Neural cell (in vitro differentiated cells): ENCODE data around the gene MAML3. TPM values are rescaled to one million over a fixed set of nuclear protein-coding genes. Genes with fewer than 3 reads are reported as not detected.

ENCODE experiments used
- H2AFZ ChIP-seq: fragments of 200-600, 300-800 bp; sonication (generic), shearing (Covaris generic); 2 replicates; pipeline ENCODE4 v1.6.0; 2014; ENCODE audit warnings: low read depth, mild to moderate bottlenecking, antibody characterized with exemption, low read length, moderate library complexity
- H3F3A ChIP-seq: fragments of 200-600 bp; shearing (Covaris generic); 2 replicates; pipeline ENCODE4 v1.6.1; 2016; ENCODE audit warnings: mild to moderate bottlenecking, moderate library complexity, mixed read lengths, antibody characterized with exemption, low read length; ENCODE audit not compliant: insufficient read depth, poor library complexity, severe bottlenecking
- H3K27ac ChIP-seq: fragments of 200-600, 300-800 bp; sonication (generic), shearing (Covaris generic); 2 replicates; pipeline ENCODE4 v1.5.1; 2014; ENCODE audit warnings: mild to moderate bottlenecking, low read length, moderate library complexity
- H3K27me3 ChIP-seq: fragments of 300-800, 200-600 bp; sonication (generic), shearing (Covaris generic); 2 replicates; pipeline ENCODE4 v1.6.0; 2014; ENCODE audit warnings: mild to moderate bottlenecking, low read depth, low read length, moderate library complexity; ENCODE audit not compliant: insufficient read depth
- H3K36me3 ChIP-seq: fragments of 300-800, 200-600 bp; sonication (generic), shearing (Covaris generic); 2 replicates; pipeline ENCODE4 v1.5.1; 2014; ENCODE audit warnings: mild to moderate bottlenecking, antibody characterized with exemption, low read length, moderate library complexity; ENCODE audit not compliant: insufficient read depth
- H3K4me2 ChIP-seq: fragments of 300-800, 200-600 bp; sonication (generic), shearing (Covaris generic); 2 replicates; pipeline ENCODE4 v1.6.0; 2014; ENCODE audit warnings: mild to moderate bottlenecking, low read length
- H3K4me3 ChIP-seq: fragments of 300-800, 200-600 bp; sonication (generic), shearing (Covaris generic); 2 replicates; pipeline ENCODE4 v1.5.1; 2014; ENCODE audit warnings: mild to moderate bottlenecking, low read length, moderate library complexity
- H3K79me2 ChIP-seq: fragments of 200-600 bp; shearing (Covaris generic); replicated peaks from 2 replicates; pipeline ENCODE4 v1.6.0; 2014; ENCODE audit warnings: mild to moderate bottlenecking, low read length, moderate library complexity; ENCODE audit not compliant: insufficient read depth
- H3K9ac ChIP-seq: fragments of 300-800, 200-600 bp; sonication (generic), shearing (Covaris generic); 2 replicates; pipeline ENCODE4 v1.6.1; 2016; ENCODE audit warnings: mild to moderate bottlenecking, low read length, mixed read lengths
- H3K9me2 ChIP-seq: fragments of 200-600 bp; shearing (Covaris generic); 2 replicates; pipeline ENCODE4 v1.6.1; 2016; ENCODE audit warnings: mild to moderate bottlenecking, low read length, mixed read lengths; ENCODE audit not compliant: insufficient read depth
- H3K9me3 ChIP-seq: fragments of 200-600, 300-800 bp; sonication (generic), shearing (Covaris generic); 2 replicates; pipeline ENCODE4 v1.6.1; 2016; ENCODE audit warnings: mild to moderate bottlenecking, mixed run types, low read length, moderate library complexity, mixed read lengths
- H4K20me1 ChIP-seq: fragments of 200-600 bp; shearing (Covaris generic); 2 replicates; pipeline ENCODE4 v1.6.1; 2016; ENCODE audit warnings: mild to moderate bottlenecking, mixed run types; ENCODE audit not compliant: insufficient read depth
- EP300 ChIP-seq: fragments of 450-650 bp; conservative IDR thresholded peaks from 2 replicates; pipeline ENCODE4 v1.6.1; 2014; ENCODE audit warnings: antibody characterized with exemption, mild to moderate bottlenecking, moderate library complexity; ENCODE audit not compliant: poor library complexity, severe bottlenecking
- EZH2 ChIP-seq: fragments of 200-600, 300-800 bp; shearing (Covaris generic), sonication (generic); IDR thresholded peaks from 2 replicates; pipeline ENCODE4 v1.6.1; 2014; ENCODE audit warnings: antibody characterized with exemption, low read length, borderline replicate concordance, mild to moderate bottlenecking; ENCODE audit not compliant: insufficient read depth, poor library complexity, severe bottlenecking
- MXI1 ChIP-seq: fragments of 450-650 bp; conservative IDR thresholded peaks from 2 replicates; pipeline ENCODE4 v1.6.1; 2014; ENCODE audit warnings: antibody characterized with exemption, mild to moderate bottlenecking; ENCODE audit not compliant: poor library complexity, severe bottlenecking
- POLR2AphosphoS5 ChIP-seq: IDR thresholded peaks from 2 replicates; pipeline ENCODE4 v1.6.1; 2012
- RAD21 ChIP-seq: fragments of 450-650 bp; conservative IDR thresholded peaks from 2 replicates; pipeline ENCODE4 v1.6.1; 2014; ENCODE audit warnings: antibody characterized with exemption, mild to moderate bottlenecking, moderate library complexity
- REST ChIP-seq: IDR thresholded peaks from 2 replicates; pipeline ENCODE4 v1.6.1; 2012; ENCODE audit warnings: borderline replicate concordance
- SMC3 ChIP-seq: fragments of 450-650 bp; conservative IDR thresholded peaks from 2 replicates; pipeline ENCODE4 v1.6.1; 2014; ENCODE audit warnings: antibody characterized with exemption, mild to moderate bottlenecking, moderate library complexity; ENCODE audit not compliant: poor library complexity
- TAF1 ChIP-seq: IDR thresholded peaks from 2 replicates; pipeline ENCODE4 v1.6.1; 2012; ENCODE audit warnings: low read depth
- polyA plus RNA-seq: library from polyadenylated mRNA; depleted of rRNA; stranded (reverse); fragments of >200 nt; gene quantifications from 2 replicates; pipeline ENCODE4 v1.2.3, GENCODE V29; 2014
- TF ChIP-seq, protein P1 (sequence below): fragments of 450-650 bp; IDR thresholded peaks from 2 replicates; pipeline ENCODE4 v1.5.1; 2014; ENCODE audit warnings: antibody characterized with exemption, mild to moderate bottlenecking, moderate library complexity; ENCODE audit not compliant: poor library complexity, severe bottlenecking

MAML3 gene
- polyA plus RNA-seq, 1 donor from 2014 or later, result 10.2 TPM

DNA sequence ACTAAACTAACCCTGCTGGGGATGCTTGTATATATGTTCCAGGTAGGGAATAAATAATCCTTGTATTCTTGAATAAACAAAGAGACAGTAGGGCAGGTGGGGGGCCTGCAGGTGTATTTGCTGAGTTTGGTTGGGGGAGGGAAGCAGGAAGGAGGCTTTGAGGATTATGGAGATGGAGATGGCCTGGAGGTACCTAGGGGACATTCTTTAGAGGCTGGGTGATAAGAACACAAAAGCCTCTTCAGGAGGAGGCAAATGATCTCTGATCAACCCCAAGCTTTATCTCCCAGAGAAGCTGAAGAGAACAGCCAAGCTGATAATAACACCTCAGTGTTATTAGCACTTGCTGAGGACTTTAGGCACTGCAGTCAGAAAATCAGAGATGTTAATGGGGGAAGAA, 300.7 kb downstream of the MAML3 start:
- H3K27ac ChIP-seq, result no peak overlapping the region
- H3K9me2 ChIP-seq, result no peaks in the 10 kb centered on the region

GRCh38 chr4:139852612-139853269, 301.2 kb downstream of the MAML3 start:
- Histone ChIP-seq H3K4me2 (no peak overlapping the region), H3K79me2 (no peaks in the 10 kb centered on the region), H2AFZ (no peak overlapping the region), H3K9me3 (no peaks in the 10 kb centered on the region), H3F3A (peaks cover 4% of the 10 kb centered on the region), H4K20me1 (no peaks in the 10 kb centered on the region), H3K27ac (no peak overlapping the region), H3K4me3 (no peak overlapping the region), H3K36me3 (no peaks in the 10 kb centered on the region), H3K27me3 (no peaks in the 10 kb centered on the region), H3K9ac (no peak overlapping the region), H3K9me2 (no peaks in the 10 kb centered on the region)
- TF ChIP-seq POLR2AphosphoS5 (no peak), MXI1 (no peak), TAF1 (no peak), EP300 (no peak), SMC3 (no peak), RAD21 (no peak)

More for the DNA sequence above, 300.7 kb downstream of the MAML3 start:
- Histone ChIP-seq H4K20me1 (no peaks in the 10 kb centered on the region), H3K36me3 (no peaks in the 10 kb centered on the region), H3F3A (peaks cover 2% of the 10 kb centered on the region), H3K27me3 (no peaks in the 10 kb centered on the region), H2AFZ (no peak overlapping the region), H3K4me3 (no peak overlapping the region), H3K9me3 (no peaks in the 10 kb centered on the region), H3K4me2 (no peak overlapping the region), H3K9ac (no peak overlapping the region), H3K79me2 (peaks cover 3% of the 10 kb centered on the region)
- TF ChIP-seq TAF1 (no peak), POLR2AphosphoS5 (no peak), REST (no peak), MXI1 (no peak), EP300 (no peak), RAD21 (no peak), SMC3 (no peak), EZH2 (no peak)
- TF ChIP-seq, protein P1, sequence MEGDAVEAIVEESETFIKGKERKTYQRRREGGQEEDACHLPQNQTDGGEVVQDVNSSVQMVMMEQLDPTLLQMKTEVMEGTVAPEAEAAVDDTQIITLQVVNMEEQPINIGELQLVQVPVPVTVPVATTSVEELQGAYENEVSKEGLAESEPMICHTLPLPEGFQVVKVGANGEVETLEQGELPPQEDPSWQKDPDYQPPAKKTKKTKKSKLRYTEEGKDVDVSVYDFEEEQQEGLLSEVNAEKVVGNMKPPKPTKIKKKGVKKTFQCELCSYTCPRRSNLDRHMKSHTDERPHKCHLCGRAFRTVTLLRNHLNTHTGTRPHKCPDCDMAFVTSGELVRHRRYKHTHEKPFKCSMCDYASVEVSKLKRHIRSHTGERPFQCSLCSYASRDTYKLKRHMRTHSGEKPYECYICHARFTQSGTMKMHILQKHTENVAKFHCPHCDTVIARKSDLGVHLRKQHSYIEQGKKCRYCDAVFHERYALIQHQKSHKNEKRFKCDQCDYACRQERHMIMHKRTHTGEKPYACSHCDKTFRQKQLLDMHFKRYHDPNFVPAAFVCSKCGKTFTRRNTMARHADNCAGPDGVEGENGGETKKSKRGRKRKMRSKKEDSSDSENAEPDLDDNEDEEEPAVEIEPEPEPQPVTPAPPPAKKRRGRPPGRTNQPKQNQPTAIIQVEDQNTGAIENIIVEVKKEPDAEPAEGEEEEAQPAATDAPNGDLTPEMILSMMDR, result no peak
